HS-5 (cell line): ENCODE measurements around the gene SLC5A1.
"Not testable (repeated sequence)": the region's sequence is repeated elsewhere in the genome, so short reads cannot be mapped to it uniquely, and the experiment has no call there.

Experiments
- DNase-seq: peaks from one replicate; pipeline ENCODE4 v3.0.0-alpha.2; 2012; ENCODE audit warnings: low read depth

The SLC5A1 gene

GRCh38 chr22:32088084-32088483 lies 45.0 kb downstream of the SLC5A1 start:
- DNase-seq = no peak

DNA sequence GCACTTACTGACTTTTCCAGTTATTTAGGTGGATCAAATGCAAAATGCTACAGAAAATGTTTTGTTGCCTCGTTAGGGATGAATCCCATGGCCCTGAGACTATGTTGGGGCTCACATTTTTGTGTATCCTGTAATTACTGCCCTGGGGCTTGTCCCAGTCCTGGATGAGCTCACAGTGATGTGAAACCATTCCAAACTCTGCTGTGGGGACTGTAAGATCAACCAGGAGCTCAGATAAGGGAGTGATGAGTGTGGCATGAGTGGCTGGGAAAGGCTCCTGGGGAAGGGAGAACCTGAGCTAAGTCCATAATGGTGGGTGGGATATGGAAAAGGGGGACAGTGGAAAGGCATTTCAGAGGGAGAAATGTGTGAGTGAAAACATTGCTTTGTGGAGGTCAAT lies 54.0 kb downstream of the SLC5A1 start:
- no peak for DNase-seq

GRCh38 chr22:32097881-32098499 lies 54.9 kb downstream of the SLC5A1 start:
- DNase-seq = no peak

DNA sequence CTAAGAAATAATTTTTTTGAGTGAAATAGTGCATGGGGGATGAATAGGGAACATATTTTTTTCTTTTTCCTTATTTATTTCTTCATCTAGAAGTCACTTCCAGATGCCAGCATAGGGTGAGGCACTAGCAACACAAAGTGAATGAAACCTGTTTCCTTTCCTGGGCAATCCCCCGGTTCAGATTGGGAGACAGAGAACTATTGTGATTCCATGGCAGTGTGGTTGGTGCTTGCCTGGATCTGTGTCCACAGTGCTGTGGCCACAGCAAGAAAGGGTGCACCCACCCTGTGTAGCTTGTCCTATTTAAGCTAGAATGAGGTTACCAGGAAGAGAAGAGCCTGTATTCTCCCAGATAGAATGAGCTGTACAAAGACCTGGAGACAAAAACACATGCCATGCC lies 57.6 kb downstream of the SLC5A1 start:
- DNase-seq = no peak

DNA sequence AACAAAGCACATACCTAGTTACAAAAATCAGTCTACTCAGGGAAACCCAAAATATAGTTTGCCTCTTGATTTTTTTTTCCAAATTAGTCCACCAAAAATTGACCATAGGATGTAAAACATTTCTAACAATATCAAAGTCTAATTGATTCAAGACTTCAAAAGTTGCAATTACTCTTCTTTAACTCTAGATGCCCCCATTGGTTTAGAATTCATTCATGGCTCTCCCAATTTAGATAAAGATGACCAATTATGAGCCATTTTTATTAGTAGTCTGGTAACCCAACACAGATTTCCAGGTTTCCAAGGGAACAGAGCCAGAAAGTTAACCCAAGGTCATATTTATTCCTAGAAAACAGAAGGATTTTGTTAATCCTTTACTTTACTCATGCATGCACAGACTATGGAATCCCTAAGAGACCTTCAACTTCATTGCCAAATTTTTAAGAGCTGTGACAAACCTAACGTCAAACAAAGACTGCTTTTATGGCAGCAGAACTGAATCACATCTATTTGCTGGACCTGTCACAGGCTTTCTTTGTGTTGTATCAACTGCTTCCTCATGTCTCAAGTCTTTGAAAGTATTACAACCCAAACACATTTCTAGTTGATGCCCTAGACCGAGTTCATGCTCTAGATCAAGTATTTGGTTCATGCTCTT lies 60.7 kb downstream of the SLC5A1 start:
- no peak for DNase-seq

- no peak for DNase-seq
Observed at GRCh38 chr22:32106930-32107329, 63.9 kb downstream of the SLC5A1 start.

- no peak for DNase-seq
Observed at GRCh38 chr22:32112380-32112779, 69.3 kb downstream of the SLC5A1 start.

DNA sequence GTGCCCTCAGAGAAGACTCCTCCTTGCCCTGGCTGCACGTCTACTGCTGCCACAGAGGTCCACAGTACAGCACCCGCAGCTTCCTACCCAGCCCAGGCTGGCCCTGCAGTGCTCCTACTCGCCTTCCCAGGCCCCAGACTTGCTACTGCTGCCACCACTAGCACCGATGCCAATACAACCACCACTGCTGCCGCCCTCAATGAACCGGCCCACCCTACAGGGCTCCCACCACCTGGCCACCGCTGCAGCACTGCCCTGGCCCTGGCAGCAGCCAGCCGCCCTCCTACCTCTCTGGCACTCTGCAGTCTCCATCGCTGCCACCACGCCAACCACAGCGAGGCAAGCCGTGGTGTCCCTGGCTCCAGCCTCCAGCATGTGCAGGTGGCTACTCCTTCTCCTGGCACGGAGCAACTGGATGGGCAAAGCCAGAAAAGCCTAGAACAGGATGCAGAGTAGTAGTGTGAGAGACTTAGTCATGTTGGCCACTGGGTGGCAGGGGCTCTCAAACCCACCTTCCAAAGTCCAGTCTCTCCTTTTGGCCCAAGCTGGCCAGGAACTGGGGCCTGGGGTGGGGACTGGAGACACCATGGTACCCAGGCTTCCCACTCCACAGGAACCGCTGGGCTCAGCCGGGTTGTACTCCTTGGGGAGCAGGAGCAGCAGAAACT lies 76.6 kb downstream of the SLC5A1 start:
- DNase-seq = no peak

GRCh38 chr22:32120603-32121002 lies 77.5 kb downstream of the SLC5A1 start:
- DNase-seq = no peak

GRCh38 chr22:32122899-32123298 lies 79.8 kb downstream of the SLC5A1 start:
- no peak for DNase-seq

DNA sequence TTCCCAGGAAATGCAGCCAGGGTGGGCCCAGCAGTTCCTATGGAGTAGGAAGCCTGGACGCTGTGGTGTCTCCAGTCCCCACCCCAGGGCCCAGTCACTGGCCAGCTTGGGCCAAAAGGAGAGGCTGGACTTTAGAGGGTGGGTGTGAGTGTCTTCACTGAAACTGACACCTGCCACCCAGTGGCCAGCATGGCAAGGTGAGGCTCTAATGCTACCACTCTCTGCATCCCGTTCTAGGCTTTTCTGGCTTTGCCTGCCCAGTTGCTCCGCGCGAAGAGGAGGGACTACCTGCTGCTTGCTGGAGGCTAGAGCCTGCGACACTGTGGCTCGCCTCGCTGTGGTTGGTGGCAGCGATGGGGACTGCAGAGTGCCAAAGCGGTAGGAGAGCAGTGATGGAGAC lies 80.6 kb downstream of the SLC5A1 start:
- DNase-seq = no peak

DNA sequence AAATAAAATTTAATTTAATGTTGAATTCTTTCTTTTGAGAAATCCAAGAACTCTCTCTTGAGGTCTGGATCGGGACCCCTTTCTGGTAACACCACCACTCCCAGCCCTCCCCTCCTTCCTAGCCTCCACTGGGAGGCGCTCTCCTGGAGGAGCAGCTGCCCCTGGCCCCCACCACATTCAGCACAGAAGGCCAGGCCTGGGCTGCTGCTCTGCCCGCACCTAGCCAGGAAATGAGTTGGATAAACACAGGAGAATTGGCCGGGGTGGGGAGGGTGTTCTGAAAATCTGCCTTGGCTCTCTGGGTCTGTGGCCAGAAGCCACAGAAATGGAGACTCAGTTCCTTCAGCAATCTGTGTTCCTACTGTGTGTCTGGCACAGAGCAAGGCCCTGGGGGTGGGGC lies 84.8 kb downstream of the SLC5A1 start:
- no peak for DNase-seq

- DNase-seq = no peak
Observed at GRCh38 chr22:32130464-32130863, 87.4 kb downstream of the SLC5A1 start.

DNA sequence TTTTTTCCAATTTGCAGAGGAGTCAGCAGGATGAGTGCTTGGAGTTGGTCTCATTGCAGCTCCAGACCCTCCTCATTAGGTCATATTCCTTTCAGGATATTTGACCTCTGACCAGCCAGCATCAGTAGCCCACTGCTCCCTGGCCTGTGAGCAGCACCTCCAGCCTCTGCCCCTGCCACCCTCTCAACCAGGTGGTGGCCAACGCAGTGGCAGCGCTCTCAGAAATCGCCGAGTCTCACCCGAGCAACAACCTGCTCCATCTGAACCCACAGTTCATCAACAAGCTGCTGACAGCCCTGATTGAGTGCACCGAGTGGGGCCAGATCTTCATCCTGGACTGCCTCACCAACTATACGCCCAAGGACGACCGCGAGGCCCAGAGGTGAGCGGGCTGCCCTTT lies 89.1 kb downstream of the SLC5A1 start:
- no peak for DNase-seq

DNA sequence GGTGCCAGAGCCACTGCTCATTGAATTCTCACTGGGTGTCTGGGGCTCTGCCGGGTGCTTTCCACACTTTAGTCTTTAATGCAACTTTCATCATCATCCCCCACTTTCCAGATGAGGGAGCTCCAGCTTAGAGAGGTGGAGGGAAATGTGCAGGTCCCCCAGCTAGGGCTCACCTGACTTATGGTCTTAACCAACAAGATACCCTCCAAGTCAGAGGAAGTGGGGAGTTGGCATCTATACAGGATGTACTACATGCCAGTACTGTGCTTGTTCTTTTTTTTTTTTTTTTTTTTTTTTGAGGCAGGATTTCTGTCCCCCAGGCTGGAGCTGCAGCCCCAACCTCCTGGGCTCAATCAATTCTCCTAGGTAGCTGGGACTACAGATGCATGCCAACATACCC lies 89.7 kb downstream of the SLC5A1 start:
- DNase-seq = no peak

DNA sequence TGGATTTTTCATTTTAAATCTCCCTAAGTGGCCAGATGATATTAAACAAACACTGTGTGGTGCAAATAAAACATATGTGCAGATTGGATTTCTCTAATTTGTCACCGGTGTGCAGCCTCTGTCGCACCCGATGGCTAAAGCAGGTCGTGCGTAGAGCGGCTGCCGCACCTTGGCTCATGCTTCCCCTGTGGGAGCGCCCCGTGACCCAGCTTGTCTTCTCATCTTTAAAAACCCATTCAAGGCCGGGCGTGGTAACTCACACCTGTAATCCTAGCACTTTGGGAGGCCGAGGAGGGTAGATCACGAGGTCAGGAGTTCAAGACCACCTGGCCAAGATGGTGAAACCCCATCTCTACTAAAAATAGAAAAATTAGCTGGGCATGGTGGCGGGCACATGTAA lies 91.7 kb downstream of the SLC5A1 start:
- not testable (repeated sequence) for DNase-seq

GRCh38 chr22:32135958-32136357 lies 92.9 kb downstream of the SLC5A1 start:
- DNase-seq = peak; percentile 69

- not testable (repeated sequence) for DNase-seq
Observed at GRCh38 chr22:32136881-32137280, 93.8 kb downstream of the SLC5A1 start.

GRCh38 chr22:32137731-32138324 lies 94.8 kb downstream of the SLC5A1 start:
- DNase-seq = not testable (repeated sequence)

GRCh38 chr22:32138576-32138975 lies 95.5 kb downstream of the SLC5A1 start:
- DNase-seq = not testable (repeated sequence)

DNA sequence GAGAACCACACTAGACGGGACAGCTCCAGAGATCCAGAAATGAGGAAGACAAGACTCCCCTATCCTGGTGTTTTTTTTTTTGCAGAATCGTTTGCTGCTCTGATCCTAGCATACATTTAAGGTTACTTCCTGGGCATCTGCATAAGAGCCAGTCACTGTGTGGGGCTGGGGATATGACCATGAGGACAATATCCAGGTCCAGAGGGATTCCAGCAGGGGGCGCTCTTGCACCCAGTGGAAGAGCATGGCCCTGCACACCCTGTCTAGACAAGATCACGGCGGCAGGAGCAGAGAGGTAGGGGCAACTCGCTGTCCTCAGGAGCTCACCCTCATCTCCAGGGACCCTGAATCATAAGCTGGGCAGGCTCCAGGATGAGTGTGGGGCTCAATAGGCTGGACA lies 97.6 kb downstream of the SLC5A1 start:
- not testable (repeated sequence) for DNase-seq

- no peak for DNase-seq
Observed at GRCh38 chr22:32142600-32142999, 99.5 kb downstream of the SLC5A1 start.
